Neural progenitor cell (in vitro differentiated cells): Measurements from ENCODE around the gene R3HDM1.

Experiments used
- CTCF ChIP-seq: fragments of 200-600 bp; sonication (generic); IDR thresholded peaks from 2 replicates; pipeline ENCODE4 v1.5.1; 2017; ENCODE audit warnings: antibody characterized with exemption, mild to moderate bottlenecking
- EZH2 ChIP-seq: fragments of 200-600 bp; sonication (generic); IDR thresholded peaks from 2 replicates; pipeline ENCODE4 v1.6.1; 2017; ENCODE audit warnings: antibody characterized with exemption, mild to moderate bottlenecking, moderate library complexity
- EZH2phosphoT487 ChIP-seq: fragments of 200-600 bp; sonication (generic); IDR thresholded peaks from 2 replicates; pipeline ENCODE4 v1.6.1; 2017; ENCODE audit warnings: antibody characterized with exemption

DNA sequence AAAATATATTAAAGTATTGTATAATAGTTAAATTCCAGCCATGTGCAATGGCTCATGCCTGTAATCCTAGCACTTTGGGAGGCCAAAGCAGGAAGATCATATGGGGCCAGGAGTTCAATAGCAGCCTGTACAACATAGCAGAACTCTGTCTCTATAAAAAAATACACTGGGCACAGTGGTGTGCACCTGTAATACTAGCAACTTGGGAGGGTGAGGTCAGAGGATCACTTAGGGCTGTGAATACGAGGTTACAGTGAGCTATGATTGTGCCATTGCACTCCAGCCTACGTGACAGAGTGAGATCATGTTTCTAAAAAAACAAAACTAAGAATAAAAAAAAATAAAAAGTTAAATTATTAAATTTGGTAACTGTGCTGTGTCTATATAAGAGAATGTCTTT lies 36.4 kb upstream of the R3HDM1 start:
- no peak for TF ChIP-seq CTCF
- no peak for TF ChIP-seq EZH2
- no peak for TF ChIP-seq EZH2phosphoT487
